ENCODE data around the gene FMO1. TPM values are rescaled to one million over a fixed set of nuclear protein-coding genes. Genes with fewer than 3 reads are reported as not detected.

FMO1 gene
- total RNA-seq, 1 experiment from 2014 or later, result not detected

- no CpG with 5 or more reads among the region's 2 CpGs for WGBS (ENCODE audit: extremely low coverage, insufficient read length, low lambda C conversion rate)
- Histone ChIP-seq H4K5ac (ENCODE audit: insufficient read length, low read depth, low read length) (no peak overlapping the region), H2BK15ac (ENCODE audit: low read depth, low read length) (no peak overlapping the region), H2BK20ac (ENCODE audit: low read depth, low read length, poor library complexity, severe bottlenecking) (no peak overlapping the region), H3K27ac (ENCODE audit: insufficient read length, low read depth, low read length) (no peak overlapping the region), H3K56ac (ENCODE audit: insufficient read length, low read depth, low read length) (no peak overlapping the region), H3K14ac (ENCODE audit: insufficient read depth, low read length) (no peak overlapping the region), H2BK12ac (ENCODE audit: insufficient read length, low read depth, low read length) (no peak overlapping the region), H2AFZ (ENCODE audit: low read length) (no peak overlapping the region), H3K18ac (ENCODE audit: insufficient read length, low read depth, low read length) (no peak overlapping the region), H4K91ac (ENCODE audit: insufficient read length, low read depth, low read length) (no peak overlapping the region), H2BK120ac (ENCODE audit: low read depth, low read length, poor library complexity, severe bottlenecking) (no peak overlapping the region), H3K9me3 (ENCODE audit: control insufficient read depth, low read depth, low read length) (no peaks in the 10 kb centered on the region), H4K8ac (replicated peaks; ENCODE audit: insufficient read length, low read depth, low read length) (no peak overlapping the region), H3K23me2 (ENCODE audit: insufficient read length, low read depth, low read length, poor library complexity, severe bottlenecking) (no peaks in the 10 kb centered on the region), H2BK5ac (ENCODE audit: insufficient read length, low read length) (no peak overlapping the region), H3K9ac (ENCODE audit: extremely low read depth, insufficient read length, low read length) (no peak overlapping the region), H3K79me1 (ENCODE audit: insufficient read depth, low read depth, low read length, poor library complexity, severe bottlenecking) (no peaks in the 10 kb centered on the region), H3K4me1 (ENCODE audit: insufficient read depth, low read length) (peaks cover 2% of the 10 kb centered on the region; the same call in 1 of the 2 replicates), H3K79me2 (ENCODE audit: insufficient read depth, low read length) (no peaks in the 10 kb centered on the region), H3K23ac (ENCODE audit: insufficient read length, low read depth, low read length) (no peak overlapping the region), H3K4me2 (ENCODE audit: insufficient read depth, insufficient read length, low read length) (no peak overlapping the region), H3K27me3 (ENCODE audit: insufficient read depth, low read length) (no peaks in the 10 kb centered on the region), H3K4ac (ENCODE audit: low read depth, low read length) (no peak overlapping the region), H3T11ph (ENCODE audit: low read length) (no peak overlapping the region), H4K20me1 (ENCODE audit: control insufficient read depth, insufficient read depth, insufficient read length) (no peaks in the 10 kb centered on the region), H2AK5ac (ENCODE audit: insufficient read length, low read length) (no peak overlapping the region)
- no peak for TF ChIP-seq CTCF (conservative IDR thresholded peaks at IDR 0.05)
- Mint-ChIP-seq H3K36me3 (ENCODE audit: insufficient read depth in 1 of 3, low read depth in 3 of 3) (no peaks in the 10 kb centered on the region; a peak in 1 of 7 replicates), H3K9me3 (no peaks in the 10 kb centered on the region), H3K27me3 (ENCODE audit: low read depth) (no peaks in the 10 kb centered on the region), H3K4me1 (peaks cover 13% of the 10 kb centered on the region in 2 experiments), H3K27ac (no peak overlapping the region), H3K4me3 (no peak overlapping the region)
- no peak for DNase-seq
These were observed 15.6 kb downstream of the FMO1 start for GRCh38 chr1:171263901-171264300.

All from H9 (cell line).